ENCODE results near the gene NT5E.

- TF ChIP-seq GATA2 (IDR thresholded peaks at IDR 0.05; ENCODE audit: low read depth, low read length) (no peak), GATA3 (IDR thresholded peaks at IDR 0.05; ENCODE audit: low read depth, low read length) (no peak)
Observed at GRCh38 chr6:85412911-85413430, 36.9 kb upstream of the NT5E start.

All from SH-SY5Y (cell line).